IPS-20b (cell line): Measurements from ENCODE around the gene SNAPC4.
"Not testable (repeated sequence)": the region's sequence is repeated elsewhere in the genome, so short reads cannot be mapped to it uniquely, and the experiment has no call there.

Source experiments
- H3K27ac ChIP-seq: one replicate; pipeline ENCODE4 v1.5.1; 2013; ENCODE audit warnings: low read length
- H3K27me3 ChIP-seq: 2 replicates; pipeline ENCODE4 v1.6.1; 2013; ENCODE audit warnings: mild to moderate bottlenecking, low read length, inconsistent platforms; ENCODE audit not compliant: insufficient read depth
- H3K36me3 ChIP-seq: 2 replicates; pipeline ENCODE4 v1.6.1; 2013; ENCODE audit warnings: low read depth, mild to moderate bottlenecking, inconsistent platforms, low read length, moderate library complexity; ENCODE audit not compliant: insufficient read depth
- H3K4me1 ChIP-seq: 2 replicates; pipeline ENCODE4 v1.6.1; 2013; ENCODE audit warnings: mild to moderate bottlenecking, control low read depth, inconsistent platforms, low read length, moderate library complexity; ENCODE audit not compliant: insufficient read depth
- H3K4me3 ChIP-seq: 2 replicates; pipeline ENCODE4 v1.5.1; 2013; ENCODE audit warnings: mild to moderate bottlenecking, low read length, inconsistent platforms
- H3K9ac ChIP-seq: 2 replicates; pipeline ENCODE4 v1.6.1; 2013; ENCODE audit warnings: low read depth, mild to moderate bottlenecking, inconsistent platforms, low read length, moderate library complexity
- H3K9me3 ChIP-seq: 2 replicates; pipeline ENCODE4 v1.6.1; 2013; ENCODE audit warnings: mild to moderate bottlenecking, low read depth, low read length, inconsistent platforms; ENCODE audit not compliant: insufficient read depth

The SNAPC4 gene

DNA sequence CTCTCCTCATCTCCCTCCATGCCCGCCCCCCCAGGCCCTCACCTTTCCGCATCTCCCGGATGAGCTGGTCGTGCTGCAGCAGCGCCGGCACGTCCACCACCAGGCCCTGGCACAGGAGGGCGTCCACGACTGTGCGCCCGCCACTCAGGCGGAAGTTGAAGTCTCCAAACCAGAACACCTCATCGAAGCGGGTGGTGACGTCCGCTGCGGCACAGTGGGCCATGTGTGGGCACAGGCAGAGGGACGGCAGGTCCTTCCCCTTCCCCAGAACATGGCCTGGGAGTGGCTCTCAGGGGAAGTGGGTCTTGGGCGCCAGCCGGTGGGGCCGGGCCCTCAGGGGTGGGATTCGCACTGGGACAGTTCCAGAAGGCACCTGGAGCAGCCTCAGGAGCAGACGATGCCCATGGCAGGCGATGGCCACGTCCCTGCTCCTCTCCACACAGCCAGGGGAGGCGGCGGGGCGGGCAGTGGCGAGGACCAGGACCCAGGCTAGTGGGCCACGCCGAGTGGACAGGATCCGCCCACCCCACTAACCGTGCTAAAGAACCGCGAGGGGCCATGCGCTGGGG lies 31.9 kb upstream of the SNAPC4 start:
- H3K36me3 ChIP-seq: peaks cover 14% of the 10 kb centered on the region
- H3K27me3 ChIP-seq: no peaks in the 10 kb centered on the region
- H3K9me3 ChIP-seq: no peaks in the 10 kb centered on the region
- H3K4me1 ChIP-seq: no peaks in the 10 kb centered on the region
- no peak overlapping the region for H3K27ac ChIP-seq
- no peak overlapping the region for H3K4me3 ChIP-seq
- no peak overlapping the region for H3K9ac ChIP-seq

DNA sequence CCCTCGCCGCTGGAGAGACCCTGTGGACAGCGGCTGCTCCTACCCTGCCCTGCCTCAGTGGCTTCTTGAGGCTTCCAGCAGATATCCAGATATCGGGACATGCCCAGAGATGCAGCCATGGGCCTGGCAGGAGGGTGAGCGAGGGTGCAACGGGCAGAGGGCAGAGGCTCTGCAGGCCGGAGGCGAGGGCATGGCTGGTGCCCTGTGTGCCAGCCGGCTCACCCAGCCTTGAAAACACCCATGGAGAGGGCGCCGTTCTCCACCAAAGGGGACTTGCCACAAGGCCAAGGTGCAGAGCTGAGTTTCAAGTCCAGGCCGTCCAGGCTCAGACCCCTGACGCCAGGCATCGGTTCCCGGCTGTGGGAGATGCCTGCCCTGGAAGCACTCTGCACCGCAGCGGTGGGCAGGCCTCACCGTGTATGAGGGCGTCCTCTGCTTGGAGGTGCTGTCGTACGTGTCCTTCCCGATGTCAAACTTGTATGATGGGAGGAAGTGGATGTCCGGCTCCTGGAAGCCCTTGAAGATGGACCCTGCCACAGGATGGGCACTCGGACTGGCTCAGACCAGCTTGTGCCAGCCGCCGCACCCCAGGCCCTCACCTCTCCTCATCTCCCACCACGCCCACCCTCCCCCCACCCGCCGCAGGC lies 30.7 kb upstream of the SNAPC4 start:
- H3K4me3 ChIP-seq: no peak overlapping the region
- peaks cover 15% of the 10 kb centered on the region for H3K36me3 ChIP-seq
- H3K9ac ChIP-seq: no peak overlapping the region
- H3K4me1 ChIP-seq: no peaks in the 10 kb centered on the region
- H3K27ac ChIP-seq: no peak overlapping the region
- H3K9me3 ChIP-seq: no peaks in the 10 kb centered on the region
- H3K27me3 ChIP-seq: no peaks in the 10 kb centered on the region

DNA sequence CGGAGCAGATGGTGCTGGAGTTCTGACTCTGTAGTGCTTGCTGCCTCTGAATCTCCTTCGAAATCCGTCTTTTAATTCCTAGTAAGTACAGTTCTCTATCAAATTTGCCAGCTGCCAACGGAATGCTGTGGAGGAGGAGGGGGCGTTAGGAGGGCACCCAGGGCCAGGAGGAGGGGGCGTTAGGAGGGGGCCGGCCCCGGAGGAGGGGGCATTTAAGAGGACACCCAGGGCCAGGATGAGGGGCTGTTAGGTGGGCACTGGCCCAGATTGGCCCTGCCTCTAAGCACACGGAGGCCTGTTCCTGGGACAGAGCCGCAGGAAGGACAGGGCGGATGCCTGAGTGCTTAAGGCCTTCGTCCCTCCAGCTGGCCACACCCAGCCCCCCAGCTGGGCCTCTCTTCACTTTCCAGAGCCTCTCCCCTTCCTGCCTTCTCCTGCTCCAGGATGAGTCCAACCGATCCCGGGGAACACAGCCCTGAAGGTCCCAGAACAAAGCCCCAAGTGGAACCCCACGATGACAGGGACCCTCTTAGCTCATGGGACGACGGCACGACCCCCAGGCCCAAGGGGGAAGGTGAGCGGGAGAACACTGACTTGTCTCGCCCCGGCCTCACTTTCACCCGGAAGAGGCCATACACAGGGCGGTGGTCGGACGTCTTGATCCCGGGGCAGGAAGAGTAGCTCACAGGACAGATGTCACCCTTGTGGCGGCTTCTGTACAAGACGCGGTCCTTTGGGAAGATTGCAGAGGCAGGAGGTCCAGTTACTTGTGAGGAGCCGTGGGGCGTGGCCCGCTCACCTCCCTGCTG lies 29.9 kb upstream of the SNAPC4 start:
- Histone ChIP-seq H3K9me3 (no peaks in the 10 kb centered on the region), H3K4me1 (no peaks in the 10 kb centered on the region), H3K27ac (no peak overlapping the region), H3K27me3 (no peaks in the 10 kb centered on the region), H3K9ac (no peak overlapping the region), H3K36me3 (peaks cover 17% of the 10 kb centered on the region), H3K4me3 (no peak overlapping the region)

DNA sequence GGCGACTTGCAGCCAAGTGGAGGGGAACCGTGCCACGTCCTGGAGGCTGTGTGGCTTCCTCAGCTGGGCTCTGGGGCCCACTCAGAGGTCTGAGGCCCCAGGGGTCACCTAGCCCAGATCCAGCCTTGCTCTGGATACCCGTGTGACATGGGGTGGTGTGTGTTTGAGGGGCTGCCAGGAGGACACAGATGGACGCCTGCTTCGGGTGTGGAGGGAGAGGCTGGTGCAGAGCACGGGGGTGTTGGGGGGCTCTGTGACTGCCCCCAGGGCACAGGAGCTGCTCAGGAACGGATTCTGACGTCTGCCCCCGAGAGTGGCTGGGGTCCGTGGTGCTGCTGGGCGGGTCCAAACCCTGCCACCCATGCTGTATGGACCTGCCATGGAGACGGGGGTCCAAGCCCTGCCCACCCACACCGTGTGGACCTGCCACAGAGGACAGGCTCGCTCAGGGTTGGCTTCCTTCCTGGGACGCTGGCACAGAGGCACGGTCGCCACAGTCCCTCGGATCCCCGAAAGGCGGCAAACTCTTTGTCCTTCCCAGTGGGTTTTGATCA lies 29.2 kb upstream of the SNAPC4 start:
- no peak overlapping the region for H3K27ac ChIP-seq
- H3K4me1 ChIP-seq: no peaks in the 10 kb centered on the region
- H3K9me3 ChIP-seq: no peaks in the 10 kb centered on the region
- H3K9ac ChIP-seq: no peak overlapping the region
- no peak overlapping the region for H3K4me3 ChIP-seq
- no peaks in the 10 kb centered on the region for H3K27me3 ChIP-seq
- peaks cover 25% of the 10 kb centered on the region for H3K36me3 ChIP-seq

DNA sequence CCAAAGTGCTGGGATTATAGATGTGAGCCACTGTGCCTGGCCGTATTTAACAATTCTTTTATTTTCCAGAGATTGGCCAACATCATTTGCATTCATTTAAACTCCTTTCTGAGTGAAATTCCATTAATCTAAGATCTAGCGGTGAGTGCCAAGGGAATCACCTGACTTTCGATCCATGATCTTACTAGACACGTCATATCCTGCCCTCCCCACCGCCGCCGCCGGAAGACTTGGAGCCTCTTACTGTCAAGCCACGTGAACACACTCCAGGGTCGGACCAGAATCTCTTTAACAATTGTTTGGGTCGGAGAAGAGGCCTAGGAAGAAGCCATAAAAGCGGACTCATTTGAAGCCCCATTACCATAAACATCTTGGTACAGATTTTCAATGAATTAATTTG lies 26.8 kb upstream of the SNAPC4 start:
- no peak overlapping the region for H3K4me3 ChIP-seq
- H3K36me3 ChIP-seq: peaks cover 48% of the 10 kb centered on the region
- no peaks in the 10 kb centered on the region for H3K27me3 ChIP-seq
- H3K9me3 ChIP-seq: no peaks in the 10 kb centered on the region
- H3K9ac ChIP-seq: no peak overlapping the region
- H3K27ac ChIP-seq: no peak overlapping the region
- H3K4me1 ChIP-seq: no peaks in the 10 kb centered on the region

DNA sequence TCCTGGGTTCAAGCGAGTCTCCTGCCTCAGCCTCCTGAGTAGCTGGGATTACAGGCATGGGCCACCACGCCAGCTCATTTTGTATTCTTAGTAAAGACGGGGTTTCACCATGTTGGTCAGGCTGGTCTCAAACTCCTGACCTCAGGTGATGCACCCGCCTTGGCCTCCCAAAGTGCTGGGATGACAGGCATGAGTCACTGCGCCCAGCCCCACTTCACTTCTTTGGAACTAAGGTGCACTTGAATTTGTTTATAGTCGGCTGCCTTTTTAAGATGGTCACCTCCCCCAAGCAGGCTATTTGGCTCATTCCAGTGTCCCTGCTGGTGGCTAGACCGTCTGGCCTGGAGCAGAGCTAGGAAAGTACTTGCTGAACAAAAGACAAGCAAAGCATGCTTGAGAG lies 25.4 kb upstream of the SNAPC4 start:
- H3K27me3 ChIP-seq, H3K4me1 ChIP-seq, H3K27ac ChIP-seq, H3K9me3 ChIP-seq, H3K4me3 ChIP-seq, H3K9ac ChIP-seq: not testable (repeated sequence)
- peaks cover 59% of the 10 kb centered on the region for H3K36me3 ChIP-seq

DNA sequence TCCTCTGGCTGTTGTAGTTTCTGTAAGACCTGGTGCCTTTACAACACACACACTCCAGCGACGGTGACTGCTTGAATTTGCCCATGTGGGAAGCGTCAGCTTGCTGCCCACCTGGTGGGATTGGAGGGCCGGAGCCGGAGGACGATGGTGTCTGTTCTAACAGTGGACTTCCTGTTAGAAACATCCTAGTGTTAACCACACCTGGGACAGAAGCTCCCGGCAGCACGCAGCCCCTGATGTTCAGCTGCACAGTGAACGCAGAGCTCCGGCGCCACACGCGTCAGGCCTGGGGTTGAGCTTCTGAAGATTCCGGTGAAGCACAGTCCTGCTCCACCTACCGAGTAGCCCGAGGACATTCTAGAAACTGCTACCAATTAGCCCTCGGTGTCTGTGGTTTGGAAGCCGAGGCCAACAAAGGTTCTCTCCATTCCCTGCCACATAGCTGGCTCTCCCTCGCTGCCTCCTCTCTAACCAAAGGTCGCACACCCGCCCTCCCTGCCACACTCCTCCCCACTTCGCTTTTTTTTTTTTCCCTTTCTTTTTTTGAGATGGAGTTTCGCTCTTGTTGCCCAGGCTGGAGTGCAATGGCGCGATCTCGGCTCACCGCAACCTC lies 24.9 kb upstream of the SNAPC4 start:
- no peak overlapping the region for H3K9ac ChIP-seq
- no peaks in the 10 kb centered on the region for H3K9me3 ChIP-seq
- no peak overlapping the region for H3K27ac ChIP-seq

DNA sequence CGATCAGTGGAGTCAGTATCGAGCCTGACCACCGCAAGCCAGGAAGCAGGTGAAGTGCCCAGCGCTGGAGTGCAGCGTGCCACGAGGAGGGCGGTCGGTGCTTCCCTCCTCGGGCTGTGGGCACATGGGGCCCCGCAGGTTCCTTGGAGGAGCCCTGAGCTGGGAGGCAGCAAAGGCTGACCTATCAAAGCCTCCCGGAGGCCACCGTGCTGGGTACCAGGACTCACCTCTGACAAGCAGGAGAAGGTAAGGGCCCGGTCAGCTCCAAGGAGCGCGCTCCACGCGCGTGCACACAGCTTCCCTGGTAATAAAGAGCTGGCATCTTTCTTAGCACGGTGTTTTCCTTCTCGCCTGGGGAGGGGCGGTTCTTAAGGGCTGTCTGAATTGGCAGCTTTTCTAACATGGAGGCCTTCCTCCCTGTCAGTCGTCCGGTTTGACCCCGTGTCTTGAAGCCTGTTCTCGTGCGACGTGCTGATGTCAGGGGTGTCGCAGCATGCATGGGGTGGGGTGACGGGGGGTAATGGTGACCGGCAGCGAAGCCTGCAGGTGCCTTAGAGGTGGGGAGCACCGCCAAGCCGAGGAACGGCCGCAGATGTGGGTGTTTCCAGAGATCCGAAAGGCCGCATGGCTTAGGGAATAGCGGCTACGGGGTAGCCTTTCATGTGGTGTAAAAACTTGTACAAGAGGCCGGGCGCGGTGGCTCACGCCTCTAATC lies 23.6 kb upstream of the SNAPC4 start:
- H3K36me3 ChIP-seq: peaks cover 67% of the 10 kb centered on the region
- no peak overlapping the region for H3K4me3 ChIP-seq
- no peaks in the 10 kb centered on the region for H3K9me3 ChIP-seq
- H3K4me1 ChIP-seq: no peaks in the 10 kb centered on the region
- no peaks in the 10 kb centered on the region for H3K27me3 ChIP-seq
- no peak overlapping the region for H3K9ac ChIP-seq
- H3K27ac ChIP-seq: no peak overlapping the region

More for the DNA sequence above, 24.9 kb upstream of the SNAPC4 start:
- Histone ChIP-seq H3K36me3 (peaks cover 64% of the 10 kb centered on the region), H3K4me1 (no peaks in the 10 kb centered on the region), H3K27me3 (no peaks in the 10 kb centered on the region), H3K4me3 (no peak overlapping the region)

DNA sequence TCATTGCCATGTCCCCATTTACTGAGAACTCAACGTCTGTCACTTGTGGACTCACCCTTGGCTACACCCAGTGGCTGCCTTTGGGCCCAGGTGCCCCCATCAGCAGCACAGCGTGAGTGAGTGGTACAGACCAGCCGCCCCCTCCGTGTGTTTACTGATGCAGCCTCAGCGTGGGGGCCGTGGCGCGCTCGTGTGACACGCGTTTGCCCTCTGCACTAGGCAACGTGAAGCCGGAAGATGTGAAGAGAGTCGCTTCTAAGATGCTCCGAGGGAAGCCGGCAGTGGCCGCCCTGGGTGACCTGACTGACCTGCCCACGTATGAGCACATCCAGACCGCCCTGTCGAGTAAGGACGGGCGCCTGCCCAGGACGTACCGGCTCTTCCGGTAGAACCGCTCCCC lies 22.9 kb upstream of the SNAPC4 start:
- no peak overlapping the region for H3K9ac ChIP-seq
- no peaks in the 10 kb centered on the region for H3K4me1 ChIP-seq
- no peaks in the 10 kb centered on the region for H3K9me3 ChIP-seq
- peaks cover 73% of the 10 kb centered on the region for H3K36me3 ChIP-seq
- H3K27me3 ChIP-seq: no peaks in the 10 kb centered on the region
- no peak overlapping the region for H3K27ac ChIP-seq
- no peak overlapping the region for H3K4me3 ChIP-seq

DNA sequence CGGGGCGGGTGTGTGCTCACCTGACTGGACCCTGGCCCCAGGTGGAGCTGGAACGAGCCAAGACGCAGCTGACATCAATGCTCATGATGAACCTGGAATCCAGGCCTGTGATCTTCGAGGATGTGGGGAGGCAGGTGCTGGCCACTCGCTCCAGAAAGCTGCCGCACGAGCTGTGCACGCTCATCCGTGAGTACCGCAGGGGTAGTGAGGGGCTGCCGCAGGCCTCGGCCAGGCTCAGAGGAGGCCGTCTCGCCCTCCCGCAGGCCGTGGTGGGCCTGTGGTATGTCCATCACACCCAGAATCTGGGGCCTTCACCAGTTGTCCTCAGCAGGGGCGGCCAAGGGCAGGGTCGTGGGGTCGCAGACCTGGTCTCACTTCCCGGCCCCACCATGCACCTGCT lies 21.8 kb upstream of the SNAPC4 start:
- Histone ChIP-seq H3K36me3 (peaks cover 80% of the 10 kb centered on the region), H3K9ac (no peak overlapping the region), H3K9me3 (no peaks in the 10 kb centered on the region), H3K27me3 (no peaks in the 10 kb centered on the region), H3K4me1 (no peaks in the 10 kb centered on the region), H3K4me3 (no peak overlapping the region), H3K27ac (no peak overlapping the region)

DNA sequence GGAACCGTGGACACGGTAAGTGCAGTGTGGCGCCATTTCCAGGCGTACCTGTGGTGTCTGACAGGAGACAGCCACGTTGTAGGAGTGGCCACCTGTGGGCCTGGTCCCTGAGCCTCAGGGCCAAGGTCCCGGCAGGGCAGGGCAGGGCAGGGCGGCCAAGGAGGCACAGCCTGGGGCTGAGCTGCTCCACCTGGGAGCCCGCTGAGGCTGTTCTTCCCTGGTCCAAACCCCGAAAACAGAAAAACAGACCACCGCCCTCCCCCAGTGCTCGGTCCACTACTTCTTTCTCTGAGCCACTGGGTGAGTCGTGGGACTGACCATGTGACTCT lies 19.1 kb upstream of the SNAPC4 start:
- Histone ChIP-seq H3K27ac (no peak overlapping the region), H3K9ac (no peak overlapping the region), H3K27me3 (no peaks in the 10 kb centered on the region), H3K36me3 (peaks cover 94% of the 10 kb centered on the region), H3K4me3 (no peak overlapping the region), H3K4me1 (no peaks in the 10 kb centered on the region), H3K9me3 (no peaks in the 10 kb centered on the region)
